ENCODE data around the gene CYB5R4. TPM values are rescaled to one million over a fixed set of nuclear protein-coding genes. Genes with fewer than 3 reads are reported as not detected.
"Not testable (repeated sequence)": the region's sequence is repeated elsewhere in the genome, so short reads cannot be mapped to it uniquely, and the experiment has no call there.

Gene CYB5R4
- total RNA-seq, 2 experiments from 2014 or later, result 26.8 to 27.3 TPM

DNA sequence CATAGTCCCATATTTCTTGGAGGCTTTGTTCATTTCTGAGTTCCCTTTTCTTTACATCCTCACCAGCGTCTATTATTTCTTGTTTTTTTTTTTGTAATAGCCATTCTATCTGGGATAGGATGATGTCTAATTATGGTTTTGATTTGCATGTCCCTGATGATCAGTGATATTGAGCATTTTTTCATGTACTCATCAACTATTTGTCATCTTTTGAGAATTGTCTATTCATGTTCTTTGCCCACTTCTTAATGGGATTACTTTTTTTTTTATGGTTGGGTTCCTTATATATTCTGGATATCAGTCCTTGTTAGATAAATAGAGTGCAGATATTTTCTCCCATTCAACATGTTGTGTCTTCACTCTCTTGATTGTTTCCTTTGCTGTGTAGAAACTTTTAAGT is 42.1 kb downstream of the CYB5R4 start:
- DNase-seq, result no peak
- H3K4me3 Mint-ChIP-seq, result no peak overlapping the region
- no peaks in the 10 kb centered on the region for H3K4me1 Mint-ChIP-seq
- CTCF ChIA-PET, result no interaction called here
- peaks cover 25% of the 10 kb centered on the region for H3K36me3 Mint-ChIP-seq (ENCODE audit: low read depth)
- H3K9me3 Mint-ChIP-seq, result peaks cover 35% of the 10 kb centered on the region
- H3K27me3 Mint-ChIP-seq, result no peaks in the 10 kb centered on the region
- POLR2A ChIA-PET, result no interaction called here
- H3K27ac Mint-ChIP-seq, result no peak overlapping the region

DNA sequence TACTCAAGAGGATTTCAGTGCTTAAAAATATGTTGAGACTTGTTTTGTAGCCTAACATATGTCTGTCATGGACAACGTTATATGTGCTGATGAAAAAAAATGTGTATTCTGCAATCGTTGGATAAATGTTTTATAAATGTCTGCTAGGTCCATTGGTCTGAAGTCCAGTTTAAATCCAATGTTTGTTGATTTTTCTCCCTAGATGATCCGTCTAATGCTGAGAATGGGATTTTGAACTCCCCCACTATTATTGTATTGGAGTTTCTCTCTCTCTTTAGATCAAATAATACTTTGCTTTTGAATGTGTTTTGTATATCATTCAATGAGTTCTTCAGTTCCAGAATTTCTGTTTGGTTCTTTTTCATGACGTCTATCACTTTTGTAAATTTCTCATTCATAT is 44.9 kb downstream of the CYB5R4 start:
- H3K27me3 Mint-ChIP-seq, result no peaks in the 10 kb centered on the region
- H3K36me3 Mint-ChIP-seq (ENCODE audit: low read depth), result peaks cover 23% of the 10 kb centered on the region
- POLR2A ChIA-PET, result no interaction called here
- CTCF ChIA-PET, result no interaction called here
- DNase-seq, result no peak
- no peak overlapping the region for H3K4me3 Mint-ChIP-seq
- H3K27ac Mint-ChIP-seq, result no peak overlapping the region
- no peaks in the 10 kb centered on the region for H3K4me1 Mint-ChIP-seq
- H3K9me3 Mint-ChIP-seq, result peaks cover 40% of the 10 kb centered on the region

DNA sequence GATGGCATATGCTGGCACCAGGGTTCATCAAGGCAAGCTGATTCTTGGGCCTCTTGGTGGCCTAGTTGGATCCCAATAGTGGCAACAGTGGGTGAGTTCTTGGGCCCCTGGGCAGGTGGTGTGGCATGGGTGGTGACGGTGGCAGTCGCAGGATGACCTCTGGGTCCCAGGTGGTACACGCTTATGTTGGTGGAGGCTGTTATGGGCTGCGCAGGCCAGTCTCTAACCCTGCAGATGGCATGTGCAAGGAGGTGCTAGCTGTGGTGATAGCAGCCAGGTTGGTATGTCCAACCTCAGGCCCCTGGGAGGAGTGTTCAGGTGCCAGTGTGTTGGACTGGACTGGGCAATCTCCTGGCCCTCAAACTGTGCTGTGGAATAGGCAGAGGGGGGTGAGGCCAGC is 46.2 kb downstream of the CYB5R4 start:
- DNase-seq, result no peak
- ChIA-PET CTCF (interaction anchor here (0.6 kb wide), 1 partner anchor 268 kb away, joined by 3 read pairs; no protein-coding TSS in a partner anchor), POLR2A (no interaction called here)
- peaks cover 39% of the 10 kb centered on the region for H3K9me3 Mint-ChIP-seq
- no peak overlapping the region for H3K27ac Mint-ChIP-seq
- no peaks in the 10 kb centered on the region for H3K27me3 Mint-ChIP-seq
- peaks cover 25% of the 10 kb centered on the region for H3K36me3 Mint-ChIP-seq (ENCODE audit: low read depth)
- peaks cover 7% of the 10 kb centered on the region for H3K4me1 Mint-ChIP-seq
- no peak overlapping the region for H3K4me3 Mint-ChIP-seq

DNA sequence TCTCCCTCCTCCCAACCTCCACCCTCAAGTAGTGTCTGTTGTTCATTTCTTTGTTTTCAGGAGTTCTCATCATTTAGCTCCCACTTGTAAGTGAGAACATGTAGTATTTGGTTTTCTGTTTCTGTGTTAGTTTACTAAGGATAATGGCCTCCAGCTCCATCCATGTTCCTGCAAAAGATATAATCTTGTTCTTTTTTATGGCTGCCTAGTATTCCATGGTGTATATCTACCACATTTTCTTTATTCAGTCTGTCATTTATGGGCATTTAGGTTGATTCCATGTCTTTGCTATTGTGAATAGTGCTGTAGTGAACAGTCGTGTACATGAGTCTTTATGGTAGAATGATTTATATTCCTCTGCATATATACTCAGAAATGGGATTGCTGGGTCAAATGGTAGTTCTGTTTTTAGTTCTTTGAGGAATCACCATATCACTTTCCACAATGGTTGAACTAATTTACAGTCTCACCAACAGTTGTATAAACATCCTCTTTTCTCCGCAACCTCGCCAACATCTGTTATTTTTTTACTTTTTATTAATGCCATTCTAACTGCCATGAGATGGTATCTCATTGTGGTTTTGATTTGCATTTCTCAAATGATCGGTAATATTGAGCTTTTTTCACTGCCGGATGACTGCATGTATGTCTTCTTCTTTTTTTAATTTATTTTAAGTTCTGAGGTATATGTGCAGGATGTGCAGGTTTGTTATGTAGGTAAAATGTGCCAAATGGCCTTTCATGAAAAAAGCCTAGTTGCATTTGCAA is 48.3 kb downstream of the CYB5R4 start:
- not testable (repeated sequence) for H3K4me1 Mint-ChIP-seq
- POLR2A ChIA-PET, result interaction anchor here (0.6 kb wide), 1 partner anchor 800 kb away, joined by 3 read pairs; no protein-coding TSS in a partner anchor

DNA sequence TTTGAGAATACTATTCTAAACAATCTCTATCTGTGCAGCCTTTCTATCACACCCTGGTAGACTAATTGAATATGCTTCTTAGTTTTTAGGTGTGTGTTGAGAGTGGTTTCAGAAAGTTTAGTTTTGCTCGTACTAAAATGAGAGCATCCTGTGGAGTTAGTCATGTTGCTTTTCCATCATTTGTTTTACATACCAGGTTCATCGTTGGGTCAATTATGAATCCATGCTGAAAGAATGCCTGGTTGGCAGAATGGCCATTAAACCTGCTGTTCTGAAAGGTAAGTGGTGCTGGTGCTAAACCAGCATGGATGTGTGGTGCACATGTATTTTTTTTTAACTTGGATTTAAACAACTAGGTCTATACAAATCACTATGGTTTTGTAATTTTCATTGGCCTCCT is 49.3 kb downstream of the CYB5R4 start:
- peaks cover 7% of the 10 kb centered on the region for H3K4me1 Mint-ChIP-seq

More for the DNA sequence above, 48.3 kb downstream of the CYB5R4 start:
- H3K27ac Mint-ChIP-seq, CTCF ChIA-PET, DNase-seq, H3K27me3 Mint-ChIP-seq, H3K4me3 Mint-ChIP-seq: not testable (repeated sequence)
- peaks cover 20% of the 10 kb centered on the region for H3K36me3 Mint-ChIP-seq (ENCODE audit: low read depth)
- peaks cover 25% of the 10 kb centered on the region for H3K9me3 Mint-ChIP-seq

DNA sequence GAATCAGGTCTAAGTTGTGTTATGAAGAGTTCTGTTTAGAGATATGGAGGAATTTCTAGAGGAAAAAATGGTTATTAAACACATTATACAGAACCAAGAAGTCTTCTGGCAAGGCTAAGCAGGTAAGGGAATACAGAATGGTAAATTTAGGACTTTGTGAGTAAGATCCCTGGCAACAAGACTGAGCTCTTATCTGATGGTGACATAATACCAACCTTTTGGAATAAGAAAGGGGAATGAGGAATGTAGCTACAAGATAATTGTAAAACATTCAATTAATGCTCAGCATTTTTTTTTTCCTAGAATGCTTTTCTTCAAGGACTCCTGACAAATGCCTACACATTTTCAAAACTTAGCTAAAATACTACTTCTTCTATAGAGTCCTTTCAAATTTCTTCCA is 51.8 kb downstream of the CYB5R4 start:
- Mint-ChIP-seq H3K4me1 (peaks cover 7% of the 10 kb centered on the region), H3K36me3 (ENCODE audit: low read depth) (peaks cover 10% of the 10 kb centered on the region), H3K27ac (no peak overlapping the region), H3K9me3 (peaks cover 4% of the 10 kb centered on the region), H3K4me3 (no peak overlapping the region), H3K27me3 (no peaks in the 10 kb centered on the region)
- DNase-seq, result no peak
- CTCF ChIA-PET, result no interaction called here
- POLR2A ChIA-PET, result no interaction called here

More for the DNA sequence above, 49.3 kb downstream of the CYB5R4 start:
- H3K27me3 Mint-ChIP-seq, result no peaks in the 10 kb centered on the region
- H3K27ac Mint-ChIP-seq, result no peak overlapping the region
- CTCF ChIA-PET, result no interaction called here
- peaks cover 17% of the 10 kb centered on the region for H3K9me3 Mint-ChIP-seq
- POLR2A ChIA-PET, result no interaction called here
- no peak for DNase-seq
- peaks cover 18% of the 10 kb centered on the region for H3K36me3 Mint-ChIP-seq (ENCODE audit: low read depth)
- no peak overlapping the region for H3K4me3 Mint-ChIP-seq

DNA sequence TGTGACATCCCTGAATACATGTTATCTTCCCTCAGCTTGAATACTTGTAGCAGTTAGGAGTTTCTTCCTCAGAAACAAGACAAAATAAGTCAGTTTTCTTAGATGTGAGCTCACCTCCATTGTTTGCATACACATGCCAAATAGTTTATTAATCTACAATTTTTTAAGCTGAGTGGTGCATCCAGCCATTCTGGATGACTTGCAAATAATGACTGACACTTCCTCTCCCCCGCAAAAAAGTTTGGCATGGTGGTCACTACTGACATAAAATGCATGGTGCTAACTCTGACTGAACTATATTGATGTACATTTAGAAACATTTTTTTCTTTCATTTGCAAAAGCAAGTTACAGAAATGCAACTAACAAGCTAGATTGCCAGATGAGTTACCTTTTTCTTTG is 55.5 kb downstream of the CYB5R4 start:
- Mint-ChIP-seq H3K4me3 (no peak overlapping the region), H3K27ac (no peak overlapping the region), H3K4me1 (peaks cover 7% of the 10 kb centered on the region), H3K9me3 (no peaks in the 10 kb centered on the region), H3K36me3 (ENCODE audit: low read depth) (peaks cover 6% of the 10 kb centered on the region), H3K27me3 (no peaks in the 10 kb centered on the region)
- POLR2A ChIA-PET, result no interaction called here
- CTCF ChIA-PET, result interaction anchor here (0.6 kb wide), 1 partner anchor 11 kb away, joined by 5 read pairs; no protein-coding TSS in a partner anchor
- DNase-seq, result no peak

DNA sequence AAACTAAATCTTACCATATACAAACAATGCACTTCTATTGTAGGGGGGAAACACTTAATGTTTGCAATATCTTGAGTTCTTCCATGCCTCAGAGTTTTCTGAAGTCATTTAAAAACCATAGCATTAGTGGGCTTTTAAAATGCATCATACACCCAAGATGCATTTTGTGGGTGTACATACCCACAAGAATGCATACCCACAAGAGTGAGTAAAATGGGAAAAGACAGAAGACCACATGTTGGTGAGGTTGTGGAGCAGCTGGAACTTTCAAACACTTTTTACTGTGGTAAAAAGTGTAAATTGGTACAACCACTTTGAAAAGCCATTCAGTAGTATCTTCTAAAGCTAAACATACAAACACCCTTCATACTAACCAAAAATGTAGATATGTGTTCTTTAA is 57.5 kb downstream of the CYB5R4 start:
- peaks cover 2% of the 10 kb centered on the region for H3K36me3 Mint-ChIP-seq (ENCODE audit: low read depth)
- H3K27ac Mint-ChIP-seq, result no peak overlapping the region
- CTCF ChIA-PET, result no interaction called here
- no peak for DNase-seq
- H3K9me3 Mint-ChIP-seq, result no peaks in the 10 kb centered on the region
- POLR2A ChIA-PET, result no interaction called here
- H3K4me1 Mint-ChIP-seq, result no peaks in the 10 kb centered on the region
- H3K27me3 Mint-ChIP-seq, result no peaks in the 10 kb centered on the region
- H3K4me3 Mint-ChIP-seq, result no peak overlapping the region

DNA sequence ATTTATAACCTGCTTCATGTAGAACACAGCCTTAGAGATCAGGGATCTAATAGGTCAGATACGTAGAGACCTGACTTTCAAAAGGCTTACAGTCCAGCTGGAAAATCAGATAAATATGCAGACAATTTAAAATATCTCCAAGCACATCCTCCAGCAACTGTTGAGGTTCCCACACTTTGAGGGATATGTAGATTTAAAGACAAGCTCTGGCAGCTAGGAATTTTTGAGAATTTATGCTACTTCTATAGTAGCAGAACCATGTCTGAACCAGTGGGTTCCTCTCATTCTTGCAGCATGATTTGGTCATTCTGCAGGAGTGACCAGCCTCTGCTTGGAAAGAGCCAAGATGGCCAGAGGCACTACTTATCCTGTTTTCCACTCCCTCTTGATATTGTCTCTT is 60.5 kb downstream of the CYB5R4 start:
- H3K9me3 Mint-ChIP-seq, result no peaks in the 10 kb centered on the region
- POLR2A ChIA-PET, result no interaction called here
- peaks cover 10% of the 10 kb centered on the region for H3K36me3 Mint-ChIP-seq (ENCODE audit: low read depth)
- H3K27me3 Mint-ChIP-seq, result no peaks in the 10 kb centered on the region
- no peak for DNase-seq
- no peak overlapping the region for H3K4me3 Mint-ChIP-seq
- no peaks in the 10 kb centered on the region for H3K4me1 Mint-ChIP-seq
- CTCF ChIA-PET, result no interaction called here
- H3K27ac Mint-ChIP-seq, result no peak overlapping the region

DNA sequence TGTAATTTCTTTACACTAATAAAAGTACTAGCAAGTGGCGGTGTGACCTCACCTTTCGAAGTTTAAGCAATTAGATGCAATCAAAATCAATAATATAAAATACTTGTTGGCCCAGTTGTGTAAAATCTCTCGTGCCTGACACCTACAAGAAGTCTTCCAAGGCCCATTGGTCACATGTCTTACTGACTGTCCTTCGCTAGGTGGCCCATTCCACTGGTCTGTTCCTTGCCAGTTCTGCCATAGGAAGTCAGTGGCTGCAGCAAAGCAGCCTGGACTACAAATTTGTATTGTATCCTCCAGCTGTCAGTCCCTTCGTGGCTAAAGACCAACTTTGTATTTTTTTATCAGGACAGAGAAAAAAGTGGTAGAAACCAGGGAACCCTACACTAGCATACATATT is 61.8 kb downstream of the CYB5R4 start:
- H3K36me3 Mint-ChIP-seq (ENCODE audit: low read depth), result peaks cover 17% of the 10 kb centered on the region
- no peak overlapping the region for H3K4me3 Mint-ChIP-seq
- ChIA-PET CTCF (no interaction called here), POLR2A (no interaction called here)
- no peaks in the 10 kb centered on the region for H3K9me3 Mint-ChIP-seq
- H3K4me1 Mint-ChIP-seq, result no peaks in the 10 kb centered on the region
- no peak for DNase-seq
- no peaks in the 10 kb centered on the region for H3K27me3 Mint-ChIP-seq
- no peak overlapping the region for H3K27ac Mint-ChIP-seq

DNA sequence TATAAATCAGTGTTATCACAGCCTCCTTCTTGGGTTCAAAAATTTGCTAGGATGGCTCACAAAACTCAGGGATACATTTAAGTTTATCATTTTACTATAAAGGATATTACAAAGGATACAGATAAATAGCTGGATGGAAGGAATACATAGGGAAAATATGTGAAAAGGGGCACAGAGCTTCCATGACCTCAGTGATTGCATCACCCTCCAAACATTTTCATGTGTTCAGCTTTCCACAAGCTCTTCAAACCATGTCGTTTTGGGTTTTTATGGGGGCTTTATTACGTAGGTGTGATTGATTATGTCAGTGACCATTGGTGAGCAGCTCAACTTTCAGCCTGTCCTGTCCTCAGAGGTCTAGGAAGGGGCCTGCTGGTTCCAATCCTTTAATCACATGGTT is 68.0 kb downstream of the CYB5R4 start:
- ChIA-PET CTCF (no interaction called here), POLR2A (interaction anchor here (0.7 kb wide), 1 partner anchor 1298 kb away, joined by 4 read pairs; no protein-coding TSS in a partner anchor)
- Mint-ChIP-seq H3K27me3 (no peaks in the 10 kb centered on the region), H3K4me1 (no peaks in the 10 kb centered on the region), H3K4me3 (no peak overlapping the region), H3K9me3 (no peaks in the 10 kb centered on the region), H3K27ac (no peak overlapping the region), H3K36me3 (ENCODE audit: low read depth) (peaks cover 32% of the 10 kb centered on the region)
- DNase-seq, result no peak

DNA sequence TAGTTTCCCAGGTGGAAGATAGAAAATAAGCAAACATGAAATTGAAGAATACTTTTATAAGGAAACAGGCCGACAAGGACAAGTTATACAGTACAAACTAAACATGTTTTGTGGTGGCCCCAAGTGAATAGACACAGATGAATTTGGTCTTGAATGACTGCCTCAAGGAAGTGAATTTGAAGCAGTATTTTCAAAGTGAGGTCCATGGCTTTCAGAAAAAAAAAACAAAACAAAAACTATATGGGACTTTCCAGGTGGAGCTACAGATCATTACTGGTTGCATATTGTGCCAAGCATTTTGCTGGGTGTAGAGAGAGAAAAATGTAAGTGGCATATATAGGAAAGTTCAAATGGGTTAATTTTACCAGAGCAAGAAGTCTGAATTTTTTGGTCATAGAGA is 68.8 kb downstream of the CYB5R4 start:
- no peak for DNase-seq
- CTCF ChIA-PET, result no interaction called here
- Mint-ChIP-seq H3K4me1 (no peaks in the 10 kb centered on the region), H3K27me3 (no peaks in the 10 kb centered on the region), H3K27ac (no peak overlapping the region), H3K9me3 (no peaks in the 10 kb centered on the region), H3K4me3 (no peak overlapping the region), H3K36me3 (ENCODE audit: low read depth) (peaks cover 26% of the 10 kb centered on the region)
- POLR2A ChIA-PET, result no interaction called here

DNA sequence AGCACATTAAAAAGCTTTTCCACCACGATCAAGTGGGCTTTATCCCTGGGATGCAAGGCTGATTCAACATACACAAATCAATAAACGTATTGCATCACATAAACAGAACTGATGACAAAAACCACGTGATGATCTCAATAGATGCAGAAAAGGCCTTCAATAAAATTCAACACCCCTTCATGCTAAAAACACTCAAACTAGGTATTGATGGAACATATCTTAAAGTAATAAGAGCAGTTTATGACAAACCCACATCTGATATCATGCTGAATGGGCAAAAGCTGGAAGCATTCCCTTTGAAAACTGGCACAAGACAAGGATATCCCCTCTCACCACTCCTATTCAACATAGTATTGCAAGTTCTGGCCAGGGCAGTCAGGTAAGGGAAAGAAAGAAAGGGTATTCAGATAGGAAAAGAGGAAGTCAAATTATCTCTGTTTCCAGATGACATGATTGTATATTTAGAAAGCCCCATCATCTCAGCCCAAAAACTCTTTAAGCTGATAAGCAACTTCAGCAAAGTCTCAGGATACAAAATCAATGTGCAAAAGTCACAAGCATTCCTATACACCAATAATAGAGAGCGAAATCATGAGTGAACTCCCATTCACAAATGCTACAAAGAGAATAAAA is 86.8 kb downstream of the CYB5R4 start:
- ChIA-PET POLR2A (interaction anchor here (0.7 kb wide), 1 partner anchor 267 kb away, joined by 3 read pairs; no protein-coding TSS in a partner anchor), CTCF (interaction anchor here (1.3 kb wide), 1 partner anchor 61 kb away, joined by 4 read pairs; no protein-coding TSS in a partner anchor)
- H3K27me3 Mint-ChIP-seq, DNase-seq, H3K27ac Mint-ChIP-seq, H3K4me1 Mint-ChIP-seq, H3K4me3 Mint-ChIP-seq: not testable (repeated sequence)
- H3K36me3 Mint-ChIP-seq (ENCODE audit: low read depth), result peaks cover 19% of the 10 kb centered on the region
- H3K9me3 Mint-ChIP-seq, result peaks cover 22% of the 10 kb centered on the region
